Measurements from ENCODE around the gene GCNT4. TPM values are rescaled to one million over a fixed set of nuclear protein-coding genes. Genes with fewer than 3 reads are reported as not detected.
"Not testable (repeated sequence)": the region's sequence is repeated elsewhere in the genome, so short reads cannot be mapped to it uniquely, and the experiment has no call there.

GCNT4 gene, protein sequence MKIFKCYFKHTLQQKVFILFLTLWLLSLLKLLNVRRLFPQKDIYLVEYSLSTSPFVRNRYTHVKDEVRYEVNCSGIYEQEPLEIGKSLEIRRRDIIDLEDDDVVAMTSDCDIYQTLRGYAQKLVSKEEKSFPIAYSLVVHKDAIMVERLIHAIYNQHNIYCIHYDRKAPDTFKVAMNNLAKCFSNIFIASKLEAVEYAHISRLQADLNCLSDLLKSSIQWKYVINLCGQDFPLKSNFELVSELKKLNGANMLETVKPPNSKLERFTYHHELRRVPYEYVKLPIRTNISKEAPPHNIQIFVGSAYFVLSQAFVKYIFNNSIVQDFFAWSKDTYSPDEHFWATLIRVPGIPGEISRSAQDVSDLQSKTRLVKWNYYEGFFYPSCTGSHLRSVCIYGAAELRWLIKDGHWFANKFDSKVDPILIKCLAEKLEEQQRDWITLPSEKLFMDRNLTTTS
- polyA plus RNA-seq (ENCODE audit: insufficient read length in 12 of 12): 1 to 10 TPM in 1 of 12 donors, under 1 TPM in 9, not detected in 2; 0.07 to 1.3 (median 0.14) TPM
- long read RNA-seq, donor 1, full-length matches to known transcripts: 20 of 20 reads
- long read RNA-seq, donor 1, partial matches to known transcripts: 0 of 20 reads
- long read RNA-seq, donor 1, other reads (novel, unspliced or antisense): 0 of 20 reads
- long read RNA-seq, donor 2, full-length matches to known transcripts: 1 of 1 reads
- long read RNA-seq, donor 2, partial matches to known transcripts: 0 of 1 reads
- long read RNA-seq, donor 2, other reads (novel, unspliced or antisense): 0 of 1 reads
- long read RNA-seq, donor 3: 0 reads
- long read RNA-seq, donor 4: 0 reads
- long read RNA-seq, donor 5, full-length matches to known transcripts: 1 of 1 reads
- long read RNA-seq, donor 5, partial matches to known transcripts: 0 of 1 reads
- long read RNA-seq, donor 5, other reads (novel, unspliced or antisense): 0 of 1 reads
- long read RNA-seq, donor 6: 0 reads
- long read RNA-seq, donor 7: 0 reads
- long read RNA-seq, donor 8: 0 reads
- long read RNA-seq, donor 9: 0 reads
- long read RNA-seq, donor 10, full-length matches to known transcripts: 1 of 1 reads
- long read RNA-seq, donor 10, partial matches to known transcripts: 0 of 1 reads
- long read RNA-seq, donor 10, other reads (novel, unspliced or antisense): 0 of 1 reads
- long read RNA-seq, donor 11: 0 reads

DNA sequence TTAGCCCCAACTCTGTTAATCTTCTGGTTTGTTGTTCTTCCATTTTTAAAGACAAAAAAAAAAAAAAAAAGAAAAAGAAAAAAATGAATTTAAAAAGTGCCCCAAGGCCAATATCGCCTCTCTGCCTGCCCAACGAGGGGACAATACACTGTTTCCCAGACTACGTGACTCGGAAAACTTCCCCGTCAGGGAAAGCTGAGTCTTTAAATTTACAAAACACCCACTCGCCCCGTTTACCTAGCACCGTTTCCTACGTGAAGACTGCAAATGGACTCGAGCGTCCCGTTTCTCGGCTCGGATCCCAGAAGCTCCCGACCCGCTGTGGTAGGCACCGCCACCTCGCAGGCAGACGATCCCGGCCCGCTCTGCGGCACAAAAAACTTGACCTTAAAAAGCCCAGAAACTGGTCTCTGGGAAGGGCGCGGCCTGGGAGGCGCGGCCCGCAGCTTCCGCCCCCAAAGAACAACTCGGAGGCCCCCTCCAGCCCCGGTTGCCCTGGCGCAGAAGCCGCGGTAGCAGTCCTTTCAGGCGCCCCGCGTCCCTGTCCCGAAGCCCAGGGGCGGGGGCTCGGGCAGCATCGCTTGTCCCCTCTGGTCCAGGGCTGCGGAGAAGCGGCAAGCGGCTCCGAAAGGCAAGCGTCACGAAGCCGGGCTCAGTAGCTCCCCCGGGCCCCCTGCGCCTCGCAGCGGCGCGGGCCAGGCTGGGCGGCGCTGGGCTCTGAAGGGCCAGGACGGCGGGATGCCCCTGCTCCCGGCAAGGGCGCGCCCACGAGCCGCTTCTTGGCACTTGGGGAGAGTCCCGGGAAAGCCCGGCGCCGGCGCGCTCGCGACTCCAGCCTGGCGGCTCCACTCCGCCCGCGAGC is at the start of gene GCNT4:
Gene GCNT4 (minus strand): TSS at position 367 of the 862 bp plus-strand sequence. CDS start 22,521 bp downstream, outside the sequence.
- peak; percentile 16 for DNase-seq

DNA sequence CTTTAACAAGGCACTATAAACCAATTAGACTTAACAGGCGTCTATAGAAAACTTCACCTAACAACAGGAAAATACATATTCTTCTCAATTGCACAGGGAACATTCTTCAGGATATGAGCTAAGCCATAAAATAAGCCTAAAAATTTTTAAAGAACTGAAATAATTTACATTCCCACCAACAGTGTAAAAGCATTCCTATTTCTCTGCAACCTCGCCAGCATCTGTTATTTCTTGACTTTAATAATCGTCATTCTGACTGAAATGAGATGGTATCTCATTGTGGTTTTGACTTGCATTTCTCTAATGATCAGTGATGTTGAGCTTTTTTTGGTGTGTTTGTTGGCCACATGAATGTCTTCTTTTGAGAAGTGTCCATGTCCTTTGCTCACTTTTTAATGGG is 43.6 kb upstream of the GCNT4 start:
- not testable (repeated sequence) for DNase-seq

DNA sequence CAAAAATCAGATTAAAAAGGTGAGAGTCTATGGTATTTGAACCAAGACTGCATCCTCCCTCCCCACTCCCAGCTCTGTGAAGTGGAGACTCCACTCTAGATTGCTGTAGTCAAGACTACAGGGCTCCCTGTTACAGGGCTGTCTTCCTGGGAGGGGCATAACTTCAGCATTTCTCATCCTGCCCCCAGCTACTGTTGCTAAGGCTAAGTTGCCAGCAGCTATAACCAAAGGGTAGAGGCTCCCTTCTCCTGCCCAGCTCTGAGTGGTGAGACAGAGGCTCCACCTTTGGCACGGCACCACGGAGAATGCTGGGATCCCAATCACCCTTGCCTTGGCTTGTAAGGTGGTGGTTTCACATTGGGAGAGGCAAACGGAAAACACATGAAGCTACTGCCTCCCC is 39.2 kb upstream of the GCNT4 start:
- DNase-seq: no peak

DNA sequence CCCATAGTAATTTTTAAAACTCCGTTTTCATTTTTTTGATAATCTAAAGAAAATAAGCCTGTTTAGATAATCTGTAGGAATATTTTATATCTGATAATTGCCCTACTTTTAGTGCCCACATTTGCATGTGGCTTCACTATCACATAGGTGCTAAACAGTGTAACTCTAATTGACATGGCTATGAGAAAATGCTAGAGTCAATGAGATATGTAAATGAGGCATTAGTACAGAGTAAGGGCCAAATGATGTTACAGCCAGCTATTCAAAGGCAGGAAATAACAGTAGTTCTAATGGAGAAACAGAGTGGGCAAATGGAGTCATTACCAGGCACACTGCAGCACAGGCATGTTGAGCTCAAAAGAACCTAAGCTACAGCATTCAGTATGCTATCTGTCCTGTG is 37.3 kb upstream of the GCNT4 start:
- DNase-seq: no peak

DNA sequence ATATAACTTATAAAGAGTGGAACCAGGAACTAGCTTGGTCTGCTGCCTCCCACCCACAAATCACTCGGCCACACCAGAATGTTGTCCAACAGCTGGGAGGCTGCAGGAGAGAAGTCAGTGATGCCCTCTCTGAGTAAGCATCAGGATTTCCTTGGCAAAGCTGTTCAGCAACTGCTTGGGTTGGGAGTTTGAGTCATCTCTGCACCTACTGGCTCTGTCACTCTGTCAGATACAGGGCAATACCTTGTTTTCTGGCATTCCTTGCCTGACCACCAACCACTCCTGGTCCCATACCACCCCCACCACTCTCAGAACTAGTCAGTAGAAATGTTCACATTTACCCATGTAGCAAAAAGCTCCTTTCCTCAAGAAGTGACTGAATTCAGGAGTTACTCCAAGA is 36.8 kb upstream of the GCNT4 start:
- no peak for DNase-seq

- DNase-seq: no peak
Measured at GRCh38 chr5:75088648-75089047, 36.3 kb upstream of the GCNT4 start.

- DNase-seq: no peak
Measured at GRCh38 chr5:75081510-75081909, 29.2 kb upstream of the GCNT4 start.

GRCh38 chr5:75079346-75079745 is 27.0 kb upstream of the GCNT4 start:
- not testable (repeated sequence) for DNase-seq

DNA sequence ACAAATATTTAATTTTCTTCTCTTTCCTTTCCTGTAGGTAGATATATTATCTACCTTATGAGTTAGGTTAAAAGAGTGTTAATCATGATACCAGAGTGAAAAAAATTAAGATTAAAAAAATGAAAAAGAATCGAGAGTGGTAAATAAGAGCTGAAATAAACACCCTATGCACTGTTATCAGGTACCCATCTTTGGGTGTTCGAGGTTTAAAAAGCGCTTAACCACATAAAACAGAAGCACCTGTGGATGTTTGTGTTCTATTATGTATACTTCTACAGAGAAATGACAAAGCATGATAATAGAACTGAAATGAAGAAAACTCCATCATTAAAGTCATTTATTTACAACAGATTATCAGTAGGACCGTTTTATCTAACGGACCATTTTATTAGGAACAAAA is 25.7 kb upstream of the GCNT4 start:
- DNase-seq: no peak

DNA sequence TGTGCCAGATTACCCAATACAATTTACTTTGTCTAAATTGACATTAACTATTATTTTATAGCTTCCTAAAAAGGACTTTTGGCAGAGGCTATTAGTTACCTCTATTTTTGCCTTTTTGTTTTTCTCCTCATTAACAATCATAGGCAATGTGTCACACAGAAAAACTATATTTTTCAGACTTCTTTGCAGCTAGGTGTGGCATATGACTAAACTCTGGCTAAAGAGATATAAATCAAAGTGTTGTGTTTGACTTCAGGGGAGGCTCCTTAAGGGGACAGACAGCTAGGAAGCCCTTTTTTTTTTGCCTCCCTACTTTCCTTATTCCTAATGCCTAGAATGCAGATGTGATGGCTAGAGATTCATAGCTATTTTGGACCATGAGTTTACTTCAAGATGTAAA is 19.7 kb upstream of the GCNT4 start:
- no peak for DNase-seq

- DNase-seq: no peak
Measured at GRCh38 chr5:75071100-75071499, 18.7 kb upstream of the GCNT4 start.

DNA sequence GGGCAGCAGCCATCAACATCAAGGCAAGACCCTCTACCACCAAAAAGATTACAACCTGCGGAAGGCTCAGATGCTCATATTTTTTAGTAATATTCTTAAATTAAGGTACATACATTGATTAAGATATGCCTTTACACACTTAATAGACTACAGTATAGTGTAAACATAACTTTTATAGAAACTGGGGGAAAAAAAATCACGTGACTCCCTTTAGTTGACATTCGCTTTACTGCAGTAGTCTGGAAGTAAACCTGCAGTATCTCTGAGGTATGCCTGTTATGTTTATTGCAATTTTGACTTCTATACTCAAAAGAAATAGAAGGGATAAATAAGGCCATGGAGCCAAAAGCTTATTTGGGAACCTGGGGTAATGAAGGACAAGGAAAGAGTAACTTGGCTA is 15.1 kb upstream of the GCNT4 start:
- no peak for DNase-seq

DNA sequence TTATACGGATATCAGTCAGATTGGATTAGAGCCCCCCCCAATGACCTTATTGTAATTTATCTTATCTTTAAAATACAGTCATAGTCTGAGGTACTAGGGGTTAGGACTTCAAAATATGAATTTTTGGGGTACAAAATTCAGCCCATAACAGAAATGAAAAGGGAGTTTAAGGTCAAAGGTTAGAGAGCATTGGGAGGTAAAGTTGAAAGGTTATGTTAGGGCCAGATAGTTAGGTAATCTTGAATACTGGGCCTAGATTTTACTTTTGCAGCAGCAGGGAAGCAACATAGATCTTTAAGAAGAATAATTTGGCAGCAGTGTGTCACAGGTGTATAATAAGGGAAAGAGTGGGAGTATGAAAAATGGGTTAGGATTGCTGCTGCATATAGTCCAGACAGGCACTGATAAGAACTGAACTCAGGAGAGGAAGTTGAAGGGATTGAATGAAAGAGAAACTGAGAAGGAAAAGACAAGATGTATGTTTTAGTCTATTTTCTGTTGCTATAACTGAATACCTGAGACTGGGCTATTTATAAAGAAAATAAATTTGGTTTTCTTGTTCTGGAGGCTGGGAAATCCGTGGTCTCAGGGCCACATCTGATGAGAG is 10.7 kb upstream of the GCNT4 start:
- no peak for DNase-seq

GRCh38 chr5:75059912-75060545 is 7.7 kb upstream of the GCNT4 start:
- DNase-seq: no peak

GRCh38 chr5:75058986-75059535 is 6.7 kb upstream of the GCNT4 start:
- no peak for DNase-seq

GRCh38 chr5:75057561-75057960 is 5.2 kb upstream of the GCNT4 start:
- DNase-seq: no peak

- DNase-seq: no peak
Measured at GRCh38 chr5:75055727-75056144, 3.4 kb upstream of the GCNT4 start.

DNA sequence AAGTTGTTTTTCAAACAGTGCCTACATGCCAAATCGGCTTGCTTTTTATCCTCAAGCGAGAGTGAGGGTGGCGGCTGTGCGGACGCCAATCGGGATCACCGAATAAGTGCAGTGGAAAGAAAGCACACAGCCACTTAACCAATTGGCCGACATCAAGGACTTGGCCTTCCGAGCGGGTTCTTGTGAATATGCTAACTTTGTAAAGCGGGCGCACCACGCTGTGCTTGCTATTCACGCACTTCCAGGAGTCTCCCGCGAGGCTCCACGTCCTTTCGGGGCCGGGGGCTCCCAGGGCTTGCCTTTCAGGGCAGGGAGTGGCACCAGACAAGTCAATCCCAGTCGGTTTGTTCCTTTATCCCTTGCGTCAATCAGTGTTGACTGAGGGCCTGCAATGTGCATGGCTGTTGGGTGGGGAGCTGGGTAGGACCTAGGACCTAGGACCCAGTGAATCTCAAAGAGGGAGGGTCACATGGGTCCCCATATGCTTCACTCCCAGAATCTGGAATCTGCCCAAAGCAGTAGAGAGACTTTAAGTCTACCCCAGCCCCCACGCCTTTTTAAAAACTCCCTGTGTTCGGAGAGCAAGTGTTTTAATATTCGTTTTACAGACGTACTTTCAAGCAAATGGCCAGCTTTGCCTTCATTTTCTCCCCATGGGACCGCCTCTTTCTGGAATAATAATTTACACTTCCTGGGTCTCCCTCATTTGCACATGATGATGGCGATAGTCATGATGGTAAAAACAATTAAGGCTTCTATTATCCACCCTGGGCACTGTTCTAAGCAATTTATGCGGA is 2.0 kb upstream of the GCNT4 start:
- peak; percentile 31 for DNase-seq

Measured in muscle of arm (tissue), 14 donors.